Mammary epithelial cell (primary cell): Measurements from ENCODE around the gene ERCC4.

Experiments used
- EZH2 ChIP-seq: IDR thresholded peaks from 2 replicates; pipeline ENCODE4 v1.6.1; 2012; ENCODE audit warnings: low read length, inconsistent platforms, borderline replicate concordance
- TF ChIP-seq, protein P1 (sequence below), 2 donors: IDR thresholded peaks in 1 of 2; conservative IDR thresholded peaks in 1 of 2; 2 replicates each; pipeline ENCODE4 v1.5.1; 2011 to 2012; ENCODE audit warnings: inconsistent platforms in 2 of 2, low read length in 2 of 2, mild to moderate bottlenecking in 2 of 2, control low read depth in 1 of 2, low read depth in 1 of 2; ENCODE audit not compliant: insufficient read depth in 1 of 2; ENCODE audit errors: extremely low read depth in 1 of 2

DNA sequence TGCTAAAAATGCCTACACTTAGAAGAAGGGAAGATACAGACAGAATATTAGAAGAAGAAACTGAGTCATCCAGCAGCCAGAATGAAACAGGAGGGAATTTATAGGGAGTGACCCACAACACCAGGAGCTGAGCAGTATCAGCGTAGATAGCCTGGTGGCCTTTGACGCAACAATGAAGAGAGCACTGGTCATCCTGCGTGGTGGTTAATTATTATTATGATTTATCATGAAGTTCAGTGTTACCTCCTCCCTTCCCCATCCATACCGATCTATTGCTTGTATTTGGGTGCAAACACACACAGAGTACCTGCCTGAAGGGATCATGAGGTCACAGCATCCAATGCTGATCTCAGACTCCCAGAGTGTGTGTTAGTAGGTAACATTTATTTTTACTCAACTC is 38.5 kb downstream of the ERCC4 start:
- no peak for TF ChIP-seq EZH2
- TF ChIP-seq, protein P1, sequence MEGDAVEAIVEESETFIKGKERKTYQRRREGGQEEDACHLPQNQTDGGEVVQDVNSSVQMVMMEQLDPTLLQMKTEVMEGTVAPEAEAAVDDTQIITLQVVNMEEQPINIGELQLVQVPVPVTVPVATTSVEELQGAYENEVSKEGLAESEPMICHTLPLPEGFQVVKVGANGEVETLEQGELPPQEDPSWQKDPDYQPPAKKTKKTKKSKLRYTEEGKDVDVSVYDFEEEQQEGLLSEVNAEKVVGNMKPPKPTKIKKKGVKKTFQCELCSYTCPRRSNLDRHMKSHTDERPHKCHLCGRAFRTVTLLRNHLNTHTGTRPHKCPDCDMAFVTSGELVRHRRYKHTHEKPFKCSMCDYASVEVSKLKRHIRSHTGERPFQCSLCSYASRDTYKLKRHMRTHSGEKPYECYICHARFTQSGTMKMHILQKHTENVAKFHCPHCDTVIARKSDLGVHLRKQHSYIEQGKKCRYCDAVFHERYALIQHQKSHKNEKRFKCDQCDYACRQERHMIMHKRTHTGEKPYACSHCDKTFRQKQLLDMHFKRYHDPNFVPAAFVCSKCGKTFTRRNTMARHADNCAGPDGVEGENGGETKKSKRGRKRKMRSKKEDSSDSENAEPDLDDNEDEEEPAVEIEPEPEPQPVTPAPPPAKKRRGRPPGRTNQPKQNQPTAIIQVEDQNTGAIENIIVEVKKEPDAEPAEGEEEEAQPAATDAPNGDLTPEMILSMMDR (conservative IDR thresholded peaks at IDR 0.05 in 1 of 2, IDR thresholded peaks at IDR 0.05 in 1 of 2; ENCODE audit: extremely low read depth in 1 of 2, insufficient read depth in 1 of 2, low read depth in 1 of 2, low read length in 2 of 2), result no peak
